SK-N-SH treated with all-trans-retinoic acid at 6 μM for 48 hours (cell line): Measurements from ENCODE around the gene ENDOD1.

Source experiments
- ATAC-seq: fragments of 200-7000 bp; cut with Tn5 transposase; 3 replicates; pipeline ENCODE4 v1.9.1; 2020; ENCODE audit warnings: mild to moderate bottlenecking, moderate library complexity
- BACH2 ChIP-seq: fragments of 250-450 bp; sonication (Bioruptor Pico); IDR thresholded peaks from 2 replicates; pipeline ENCODE4 v1.9.0; 2021; ENCODE audit warnings: mild to moderate bottlenecking, borderline replicate concordance
- ESRRG ChIP-seq: fragments of 250-450 bp; sonication (Bioruptor Pico); IDR thresholded peaks from 2 replicates; pipeline ENCODE4 v1.6.1; 2021; ENCODE audit warnings: mild to moderate bottlenecking
- GLIS3 ChIP-seq: fragments of 250-450 bp; sonication (Bioruptor Pico); IDR thresholded peaks from 2 replicates; pipeline ENCODE4 v1.5.0; 2020; ENCODE audit warnings: mild to moderate bottlenecking, moderate library complexity
- ISL1 ChIP-seq: fragments of 250-450 bp; sonication (Bioruptor Pico); IDR thresholded peaks from 2 replicates; pipeline ENCODE4 v2.1.2; 2022; ENCODE audit warnings: mild to moderate bottlenecking, moderate library complexity
- OSR1 ChIP-seq: fragments of 250-450 bp; sonication (Bioruptor Pico); IDR thresholded peaks from 2 replicates; pipeline ENCODE4 v1.8.0; 2022; ENCODE audit warnings: moderate library complexity, mild to moderate bottlenecking, inconsistent platforms
- RARB ChIP-seq: fragments of 250-450 bp; sonication (Bioruptor Pico); IDR thresholded peaks from 2 replicates; pipeline ENCODE4 v1.8.0; 2021; ENCODE audit warnings: mild to moderate bottlenecking, moderate library complexity
- SNAI2 ChIP-seq: fragments of 250-450 bp; sonication (Bioruptor Pico); IDR thresholded peaks from 2 replicates; pipeline ENCODE4 v1.5.0; 2020; ENCODE audit warnings: mild to moderate bottlenecking, moderate library complexity
- TCF4 ChIP-seq: fragments of 250-450 bp; sonication (Bioruptor Pico); IDR thresholded peaks from 2 replicates; pipeline ENCODE4 v1.8.0; 2021; ENCODE audit warnings: mild to moderate bottlenecking, moderate library complexity, borderline replicate concordance
- TOX ChIP-seq: fragments of 250-450 bp; sonication (Bioruptor Pico); IDR thresholded peaks from 2 replicates; pipeline ENCODE4 v1.8.0; 2021; ENCODE audit warnings: mild to moderate bottlenecking, moderate library complexity, borderline replicate concordance
- ZFP3 ChIP-seq: fragments of 250-450 bp; sonication (Bioruptor Pico); IDR thresholded peaks from 2 replicates; pipeline ENCODE4 v1.5.0; 2020; ENCODE audit warnings: mild to moderate bottlenecking, moderate library complexity
- ZFP30 ChIP-seq: fragments of 450-650 bp; formaldehyde crosslinking; IDR thresholded peaks from 2 replicates; pipeline ENCODE4 v1.5.0; 2022; ENCODE audit warnings: mild to moderate bottlenecking, moderate library complexity
- ZNF565 ChIP-seq: fragments of 450-650 bp; formaldehyde crosslinking; conservative IDR thresholded peaks from 2 replicates; pipeline ENCODE4 v1.5.0; 2020; ENCODE audit warnings: low read depth, mild to moderate bottlenecking, moderate library complexity
- ZNF70 ChIP-seq: fragments of 450-650 bp; formaldehyde crosslinking; IDR thresholded peaks from 2 replicates; pipeline ENCODE4 v1.5.0; 2020; ENCODE audit warnings: mild to moderate bottlenecking, moderate library complexity
- TF ChIP-seq, protein P1 (sequence below): fragments of 250-450 bp; sonication (Bioruptor Pico); IDR thresholded peaks from 2 replicates; pipeline ENCODE4 v1.5.0; 2020; ENCODE audit warnings: mild to moderate bottlenecking, moderate library complexity
- TF ChIP-seq, protein P2 (sequence below): fragments of 250-450 bp; sonication (Bioruptor Pico); IDR thresholded peaks from 2 replicates; pipeline ENCODE4 v1.5.1; 2021; ENCODE audit warnings: mild to moderate bottlenecking, moderate library complexity
- TF ChIP-seq, protein P3 (sequence below): fragments of 250-450 bp; sonication (Bioruptor Pico); IDR thresholded peaks from 2 replicates; pipeline ENCODE4 v1.5.1; 2020; ENCODE audit warnings: low read depth, mild to moderate bottlenecking, moderate library complexity
- TF ChIP-seq, protein P4 (sequence below): fragments of 250-450 bp; sonication (Bioruptor Pico); IDR thresholded peaks from 2 replicates; pipeline ENCODE4 v1.8.0; 2020; ENCODE audit warnings: mild to moderate bottlenecking, moderate library complexity, borderline replicate concordance

ENDOD1 gene

DNA sequence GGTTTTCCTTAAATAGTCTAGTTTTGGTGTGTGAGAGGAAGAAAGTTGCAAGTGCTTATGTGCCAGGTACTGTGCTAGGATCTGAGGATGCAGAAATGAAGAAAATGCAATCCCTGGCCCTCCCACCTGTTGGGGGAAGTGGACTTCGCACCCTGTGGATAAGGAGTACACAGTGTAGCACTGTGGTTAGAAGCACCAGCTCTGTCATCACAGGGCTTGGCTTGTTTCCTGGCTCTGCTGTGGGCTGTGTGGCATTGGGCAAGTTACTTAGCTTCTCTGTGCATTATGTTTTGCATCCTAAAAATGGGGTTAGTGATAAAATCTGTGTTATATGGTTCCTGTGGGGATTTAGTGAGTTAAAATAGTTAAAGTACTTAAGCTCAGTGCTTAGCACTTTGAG, 68.2 kb downstream of the ENDOD1 start:
- TF ChIP-seq TOX (CRISPR knock-in tag) (no peak), BACH2 (CRISPR knock-in tag) (no peak), ESRRG (CRISPR knock-in tag) (no peak), RARB (CRISPR knock-in tag) (no peak), ZNF565 (CRISPR knock-in tag) (no peak), TCF4 (CRISPR knock-in tag) (no peak), GLIS3 (CRISPR knock-in tag) (no peak), ISL1 (CRISPR knock-in tag) (no peak), SNAI2 (CRISPR knock-in tag) (no peak), OSR1 (CRISPR knock-in tag) (no peak)
- TF ChIP-seq, protein P1, sequence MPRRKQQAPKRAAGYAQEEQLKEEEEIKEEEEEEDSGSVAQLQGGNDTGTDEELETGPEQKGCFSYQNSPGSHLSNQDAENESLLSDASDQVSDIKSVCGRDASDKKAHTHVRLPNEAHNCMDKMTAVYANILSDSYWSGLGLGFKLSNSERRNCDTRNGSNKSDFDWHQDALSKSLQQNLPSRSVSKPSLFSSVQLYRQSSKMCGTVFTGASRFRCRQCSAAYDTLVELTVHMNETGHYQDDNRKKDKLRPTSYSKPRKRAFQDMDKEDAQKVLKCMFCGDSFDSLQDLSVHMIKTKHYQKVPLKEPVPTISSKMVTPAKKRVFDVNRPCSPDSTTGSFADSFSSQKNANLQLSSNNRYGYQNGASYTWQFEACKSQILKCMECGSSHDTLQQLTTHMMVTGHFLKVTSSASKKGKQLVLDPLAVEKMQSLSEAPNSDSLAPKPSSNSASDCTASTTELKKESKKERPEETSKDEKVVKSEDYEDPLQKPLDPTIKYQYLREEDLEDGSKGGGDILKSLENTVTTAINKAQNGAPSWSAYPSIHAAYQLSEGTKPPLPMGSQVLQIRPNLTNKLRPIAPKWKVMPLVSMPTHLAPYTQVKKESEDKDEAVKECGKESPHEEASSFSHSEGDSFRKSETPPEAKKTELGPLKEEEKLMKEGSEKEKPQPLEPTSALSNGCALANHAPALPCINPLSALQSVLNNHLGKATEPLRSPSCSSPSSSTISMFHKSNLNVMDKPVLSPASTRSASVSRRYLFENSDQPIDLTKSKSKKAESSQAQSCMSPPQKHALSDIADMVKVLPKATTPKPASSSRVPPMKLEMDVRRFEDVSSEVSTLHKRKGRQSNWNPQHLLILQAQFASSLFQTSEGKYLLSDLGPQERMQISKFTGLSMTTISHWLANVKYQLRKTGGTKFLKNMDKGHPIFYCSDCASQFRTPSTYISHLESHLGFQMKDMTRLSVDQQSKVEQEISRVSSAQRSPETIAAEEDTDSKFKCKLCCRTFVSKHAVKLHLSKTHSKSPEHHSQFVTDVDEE (CRISPR knock-in tag): no peak
- TF ChIP-seq, protein P2, sequence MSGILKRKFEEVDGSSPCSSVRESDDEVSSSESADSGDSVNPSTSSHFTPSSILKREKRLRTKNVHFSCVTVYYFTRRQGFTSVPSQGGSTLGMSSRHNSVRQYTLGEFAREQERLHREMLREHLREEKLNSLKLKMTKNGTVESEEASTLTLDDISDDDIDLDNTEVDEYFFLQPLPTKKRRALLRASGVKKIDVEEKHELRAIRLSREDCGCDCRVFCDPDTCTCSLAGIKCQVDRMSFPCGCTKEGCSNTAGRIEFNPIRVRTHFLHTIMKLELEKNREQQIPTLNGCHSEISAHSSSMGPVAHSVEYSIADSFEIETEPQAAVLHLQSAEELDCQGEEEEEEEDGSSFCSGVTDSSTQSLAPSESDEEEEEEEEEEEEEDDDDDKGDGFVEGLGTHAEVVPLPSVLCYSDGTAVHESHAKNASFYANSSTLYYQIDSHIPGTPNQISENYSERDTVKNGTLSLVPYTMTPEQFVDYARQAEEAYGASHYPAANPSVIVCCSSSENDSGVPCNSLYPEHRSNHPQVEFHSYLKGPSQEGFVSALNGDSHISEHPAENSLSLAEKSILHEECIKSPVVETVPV (CRISPR knock-in tag): no peak
- TF ChIP-seq, protein P3, sequence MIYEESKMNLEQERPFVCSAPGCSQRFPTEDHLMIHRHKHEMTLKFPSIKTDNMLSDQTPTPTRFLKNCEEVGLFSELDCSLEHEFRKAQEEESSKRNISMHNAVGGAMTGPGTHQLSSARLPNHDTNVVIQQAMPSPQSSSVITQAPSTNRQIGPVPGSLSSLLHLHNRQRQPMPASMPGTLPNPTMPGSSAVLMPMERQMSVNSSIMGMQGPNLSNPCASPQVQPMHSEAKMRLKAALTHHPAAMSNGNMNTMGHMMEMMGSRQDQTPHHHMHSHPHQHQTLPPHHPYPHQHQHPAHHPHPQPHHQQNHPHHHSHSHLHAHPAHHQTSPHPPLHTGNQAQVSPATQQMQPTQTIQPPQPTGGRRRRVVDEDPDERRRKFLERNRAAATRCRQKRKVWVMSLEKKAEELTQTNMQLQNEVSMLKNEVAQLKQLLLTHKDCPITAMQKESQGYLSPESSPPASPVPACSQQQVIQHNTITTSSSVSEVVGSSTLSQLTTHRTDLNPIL: no peak
- no peak for ATAC-seq

DNA sequence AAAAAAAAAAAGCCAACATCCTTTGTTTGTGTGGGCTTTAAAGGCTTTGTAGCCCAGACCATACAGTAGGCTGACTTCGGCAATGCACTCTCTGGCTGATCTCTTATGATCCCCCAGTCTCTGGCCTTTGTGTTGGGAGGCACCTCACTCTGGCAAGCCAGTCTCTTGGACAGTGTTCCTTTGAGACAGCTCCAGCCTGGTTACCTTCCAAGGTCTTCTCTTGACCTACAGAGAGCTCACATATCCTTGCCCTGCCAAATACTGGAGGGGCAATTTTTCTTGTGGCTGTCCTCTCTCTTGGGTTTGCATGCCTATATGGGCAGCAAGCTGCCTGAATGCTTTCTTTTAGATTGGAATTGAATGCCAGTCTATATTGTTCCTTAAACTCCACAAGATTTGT, 71.6 kb downstream of the ENDOD1 start:
- ATAC-seq: no peak
- TF ChIP-seq, protein P3: no peak
- TF ChIP-seq, protein P4, sequence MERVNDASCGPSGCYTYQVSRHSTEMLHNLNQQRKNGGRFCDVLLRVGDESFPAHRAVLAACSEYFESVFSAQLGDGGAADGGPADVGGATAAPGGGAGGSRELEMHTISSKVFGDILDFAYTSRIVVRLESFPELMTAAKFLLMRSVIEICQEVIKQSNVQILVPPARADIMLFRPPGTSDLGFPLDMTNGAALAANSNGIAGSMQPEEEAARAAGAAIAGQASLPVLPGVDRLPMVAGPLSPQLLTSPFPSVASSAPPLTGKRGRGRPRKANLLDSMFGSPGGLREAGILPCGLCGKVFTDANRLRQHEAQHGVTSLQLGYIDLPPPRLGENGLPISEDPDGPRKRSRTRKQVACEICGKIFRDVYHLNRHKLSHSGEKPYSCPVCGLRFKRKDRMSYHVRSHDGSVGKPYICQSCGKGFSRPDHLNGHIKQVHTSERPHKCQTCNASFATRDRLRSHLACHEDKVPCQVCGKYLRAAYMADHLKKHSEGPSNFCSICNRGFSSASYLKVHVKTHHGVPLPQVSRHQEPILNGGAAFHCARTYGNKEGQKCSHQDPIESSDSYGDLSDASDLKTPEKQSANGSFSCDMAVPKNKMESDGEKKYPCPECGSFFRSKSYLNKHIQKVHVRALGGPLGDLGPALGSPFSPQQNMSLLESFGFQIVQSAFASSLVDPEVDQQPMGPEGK (CRISPR knock-in tag): no peak
- TF ChIP-seq, protein P2 (CRISPR knock-in tag): no peak
- no peak for TF ChIP-seq ZNF70 (CRISPR knock-in tag)
- TF ChIP-seq ESRRG (CRISPR knock-in tag): no peak
- no peak for TF ChIP-seq ZFP30 (CRISPR knock-in tag)
- TF ChIP-seq ZNF565 (CRISPR knock-in tag): no peak
- TF ChIP-seq ISL1 (CRISPR knock-in tag): no peak
- TF ChIP-seq BACH2 (CRISPR knock-in tag): no peak
- no peak for TF ChIP-seq RARB (CRISPR knock-in tag)
- no peak for TF ChIP-seq GLIS3 (CRISPR knock-in tag)

DNA sequence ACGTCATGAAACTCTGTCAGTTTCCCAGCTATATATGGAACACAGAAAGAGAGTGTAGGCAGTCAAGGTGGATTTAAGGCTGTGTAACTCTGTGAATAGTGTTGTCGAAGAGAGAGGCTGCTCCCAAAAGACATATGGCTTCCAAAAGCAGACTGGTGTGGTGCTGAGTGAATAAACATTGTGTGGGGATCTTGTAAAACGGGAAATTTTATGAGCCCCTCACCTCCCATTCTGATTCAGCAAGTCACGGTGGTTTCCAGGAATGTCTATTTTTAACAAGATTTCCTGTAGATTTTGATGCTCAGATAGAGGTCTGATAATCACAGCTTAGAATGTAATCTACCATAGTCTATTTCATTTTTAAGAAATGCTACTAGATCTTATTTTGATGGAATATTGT, 73.5 kb downstream of the ENDOD1 start:
- no peak for ATAC-seq
- TF ChIP-seq ZNF70 (CRISPR knock-in tag) (no peak), ZFP3 (CRISPR knock-in tag) (no peak), RARB (CRISPR knock-in tag) (no peak), ZFP30 (CRISPR knock-in tag) (no peak), ZNF565 (CRISPR knock-in tag) (no peak), ISL1 (CRISPR knock-in tag) (no peak), ESRRG (CRISPR knock-in tag) (no peak)
- TF ChIP-seq, protein P3: no peak
